ENCODE data around the gene CCDC33.

The CCDC33 gene

DNA sequence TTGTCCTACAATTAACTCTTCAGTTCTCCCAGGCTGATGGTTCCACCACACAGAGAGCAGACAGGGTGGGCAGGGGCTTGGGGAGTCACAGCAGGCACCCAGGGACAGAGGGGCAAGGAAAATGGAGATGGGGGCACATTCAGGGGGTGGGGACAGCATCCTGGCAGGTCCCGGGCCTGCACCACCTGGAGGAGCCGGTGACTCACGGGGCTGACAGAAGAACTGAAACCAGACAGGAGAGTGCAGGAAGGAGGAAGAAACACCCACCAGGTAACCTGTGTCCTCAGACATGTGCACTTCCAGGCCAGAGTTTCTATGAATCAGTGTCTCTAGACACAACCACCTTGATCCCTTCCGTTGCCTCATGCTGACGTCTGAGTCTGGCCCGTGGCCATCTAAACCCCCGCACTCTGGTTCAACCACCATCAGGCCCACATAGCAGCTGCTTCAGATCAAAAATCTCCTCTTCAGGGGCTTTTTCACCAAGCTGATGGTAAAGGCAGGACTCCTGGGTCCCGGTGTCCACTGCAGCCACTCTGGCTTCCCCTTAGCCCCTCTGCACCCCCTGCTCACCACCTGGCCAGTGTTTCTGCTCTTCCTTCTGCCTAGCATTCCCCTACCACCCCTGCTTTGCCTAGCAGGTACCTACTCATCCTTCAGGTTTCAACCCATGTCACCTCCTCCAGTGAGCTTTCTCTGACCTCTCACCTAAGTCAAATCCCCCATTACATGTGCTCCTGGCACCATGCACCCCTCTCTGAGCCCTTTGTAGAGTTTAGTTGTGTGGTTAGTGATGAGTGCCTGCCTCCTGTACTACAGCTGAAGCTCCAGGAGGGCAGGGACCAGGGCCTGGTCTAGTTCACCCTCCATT is 147.8 kb downstream of the CCDC33 start:
- Histone ChIP-seq H3K79me2 (ENCODE audit: control insufficient read depth, low read length) (no peaks in the 10 kb centered on the region), H3K9me3 (ENCODE audit: control insufficient read depth, insufficient read depth, low read length) (no peaks in the 10 kb centered on the region), H3K36me3 (ENCODE audit: control insufficient read depth, low read length) (no peaks in the 10 kb centered on the region), H3F3A (ENCODE audit: control insufficient read depth, insufficient read depth) (no peaks in the 10 kb centered on the region), H3K4me2 (ENCODE audit: low read length) (no peak overlapping the region), H3K27ac (ENCODE audit: low read depth, low read length) (no peak overlapping the region), H3K4me3 (ENCODE audit: low read length) (no peak overlapping the region), H3K4me1 (ENCODE audit: control insufficient read depth, low read length) (peaks cover 28% of the 10 kb centered on the region), H3K9me2 (replicated peaks; ENCODE audit: control insufficient read depth, low read length) (no peaks in the 10 kb centered on the region), H3K27me3 (ENCODE audit: control insufficient read depth, low read length) (peaks cover 83% of the 10 kb centered on the region), H4K20me1 (ENCODE audit: control insufficient read depth, insufficient read depth, low read depth, low read length) (peaks cover 13% of the 10 kb centered on the region)
- no peak for TF ChIP-seq EZH2phosphoT487 (IDR thresholded peaks at IDR 0.05; ENCODE audit: borderline replicate concordance, low read length)

DNA sequence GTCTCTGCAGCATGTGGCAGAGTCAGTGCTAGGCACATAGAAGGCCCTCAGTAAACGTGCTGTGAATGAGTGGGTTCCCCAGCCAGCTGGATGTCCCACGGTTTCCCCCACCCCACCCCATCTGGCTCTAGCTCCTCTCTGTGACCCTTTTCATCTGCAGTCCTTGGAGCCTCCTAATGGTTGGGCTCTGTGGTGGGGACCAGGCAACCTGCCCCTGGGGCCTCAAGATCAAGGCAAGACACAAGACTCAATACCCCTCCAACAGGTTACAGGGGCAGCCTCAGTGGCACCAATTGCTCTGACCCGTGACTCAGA is 148.4 kb downstream of the CCDC33 start:
- Histone ChIP-seq H3K4me1 (ENCODE audit: control insufficient read depth, low read length) (peaks cover 28% of the 10 kb centered on the region), H3K27me3 (ENCODE audit: control insufficient read depth, low read length) (peaks cover 83% of the 10 kb centered on the region), H3K4me3 (ENCODE audit: low read length) (no peak overlapping the region), H3F3A (ENCODE audit: control insufficient read depth, insufficient read depth) (no peaks in the 10 kb centered on the region), H3K9me2 (replicated peaks; ENCODE audit: control insufficient read depth, low read length) (no peaks in the 10 kb centered on the region), H4K20me1 (ENCODE audit: control insufficient read depth, insufficient read depth, low read depth, low read length) (peaks cover 13% of the 10 kb centered on the region), H3K27ac (ENCODE audit: low read depth, low read length) (no peak overlapping the region), H3K36me3 (ENCODE audit: control insufficient read depth, low read length) (no peaks in the 10 kb centered on the region), H3K79me2 (ENCODE audit: control insufficient read depth, low read length) (no peaks in the 10 kb centered on the region), H3K9me3 (ENCODE audit: control insufficient read depth, insufficient read depth, low read length) (no peaks in the 10 kb centered on the region), H3K4me2 (ENCODE audit: low read length) (no peak overlapping the region; the same call in 1 of the 2 replicates)
- no peak for TF ChIP-seq EZH2phosphoT487 (IDR thresholded peaks at IDR 0.05; ENCODE audit: borderline replicate concordance, low read length)
- TF ChIP-seq, protein P1, sequence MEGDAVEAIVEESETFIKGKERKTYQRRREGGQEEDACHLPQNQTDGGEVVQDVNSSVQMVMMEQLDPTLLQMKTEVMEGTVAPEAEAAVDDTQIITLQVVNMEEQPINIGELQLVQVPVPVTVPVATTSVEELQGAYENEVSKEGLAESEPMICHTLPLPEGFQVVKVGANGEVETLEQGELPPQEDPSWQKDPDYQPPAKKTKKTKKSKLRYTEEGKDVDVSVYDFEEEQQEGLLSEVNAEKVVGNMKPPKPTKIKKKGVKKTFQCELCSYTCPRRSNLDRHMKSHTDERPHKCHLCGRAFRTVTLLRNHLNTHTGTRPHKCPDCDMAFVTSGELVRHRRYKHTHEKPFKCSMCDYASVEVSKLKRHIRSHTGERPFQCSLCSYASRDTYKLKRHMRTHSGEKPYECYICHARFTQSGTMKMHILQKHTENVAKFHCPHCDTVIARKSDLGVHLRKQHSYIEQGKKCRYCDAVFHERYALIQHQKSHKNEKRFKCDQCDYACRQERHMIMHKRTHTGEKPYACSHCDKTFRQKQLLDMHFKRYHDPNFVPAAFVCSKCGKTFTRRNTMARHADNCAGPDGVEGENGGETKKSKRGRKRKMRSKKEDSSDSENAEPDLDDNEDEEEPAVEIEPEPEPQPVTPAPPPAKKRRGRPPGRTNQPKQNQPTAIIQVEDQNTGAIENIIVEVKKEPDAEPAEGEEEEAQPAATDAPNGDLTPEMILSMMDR (IDR thresholded peaks at IDR 0.05; ENCODE audit: low read depth, low read length, poor library complexity, severe bottlenecking): no peak

DNA sequence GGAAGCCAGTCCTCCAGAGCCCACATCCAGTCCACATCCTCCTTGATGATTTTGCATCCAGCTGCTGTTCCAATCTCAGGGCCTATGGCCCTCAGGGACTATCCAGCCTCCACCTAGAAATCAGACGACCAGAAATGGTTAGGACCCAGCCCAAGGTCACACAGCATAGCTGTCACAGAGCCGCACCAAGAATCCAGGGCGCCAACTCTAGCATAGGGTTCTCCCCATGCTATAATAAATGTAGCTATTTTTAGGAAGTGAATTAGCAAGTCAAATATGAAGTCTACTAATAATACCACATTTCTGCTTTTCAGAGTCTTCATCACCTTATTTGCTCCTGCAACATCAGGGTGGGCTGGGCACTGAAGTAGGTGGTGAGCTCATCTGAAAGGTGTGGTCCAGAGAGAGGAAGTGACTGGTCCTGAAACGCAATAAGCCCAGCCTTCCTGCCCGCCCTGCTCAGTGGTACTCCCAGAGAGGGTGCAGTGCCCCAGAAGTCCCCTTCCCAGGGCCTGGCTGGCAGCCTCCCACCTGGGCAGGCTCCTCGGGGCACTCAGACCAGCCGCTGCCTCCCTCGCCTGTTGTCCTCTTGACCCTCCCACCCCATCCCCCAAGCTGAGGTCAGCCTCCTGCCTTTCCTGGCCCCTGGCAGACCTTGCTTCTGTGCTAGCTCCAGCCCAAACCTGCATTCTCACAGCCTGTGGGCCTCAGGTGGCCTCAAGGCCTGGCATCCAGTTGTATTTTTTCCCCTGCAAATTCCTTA is 148.9 kb downstream of the CCDC33 start:
- H3K4me2 ChIP-seq (ENCODE audit: low read length): no peak overlapping the region; the same call in 1 of the 2 replicates
- TF ChIP-seq EZH2phosphoT487 (IDR thresholded peaks at IDR 0.05; ENCODE audit: borderline replicate concordance, low read length): no peak
- TF ChIP-seq, protein P1 (IDR thresholded peaks at IDR 0.05; ENCODE audit: low read depth, low read length, poor library complexity, severe bottlenecking): no peak
- H3F3A ChIP-seq (ENCODE audit: control insufficient read depth, insufficient read depth): no peaks in the 10 kb centered on the region
- no peaks in the 10 kb centered on the region for H3K79me2 ChIP-seq (ENCODE audit: control insufficient read depth, low read length)
- H3K27ac ChIP-seq (ENCODE audit: low read depth, low read length): no peak overlapping the region
- no peaks in the 10 kb centered on the region for H3K9me2 ChIP-seq (replicated peaks; ENCODE audit: control insufficient read depth, low read length)
- H3K4me1 ChIP-seq (ENCODE audit: control insufficient read depth, low read length): peaks cover 28% of the 10 kb centered on the region
- no peaks in the 10 kb centered on the region for H3K9me3 ChIP-seq (ENCODE audit: control insufficient read depth, insufficient read depth, low read length)
- H4K20me1 ChIP-seq (ENCODE audit: control insufficient read depth, insufficient read depth, low read depth, low read length): peaks cover 13% of the 10 kb centered on the region
- H3K4me3 ChIP-seq (ENCODE audit: low read length): no peak overlapping the region
- peaks cover 88% of the 10 kb centered on the region for H3K27me3 ChIP-seq (ENCODE audit: control insufficient read depth, low read length)
- H3K36me3 ChIP-seq (ENCODE audit: control insufficient read depth, low read length): no peaks in the 10 kb centered on the region

DNA sequence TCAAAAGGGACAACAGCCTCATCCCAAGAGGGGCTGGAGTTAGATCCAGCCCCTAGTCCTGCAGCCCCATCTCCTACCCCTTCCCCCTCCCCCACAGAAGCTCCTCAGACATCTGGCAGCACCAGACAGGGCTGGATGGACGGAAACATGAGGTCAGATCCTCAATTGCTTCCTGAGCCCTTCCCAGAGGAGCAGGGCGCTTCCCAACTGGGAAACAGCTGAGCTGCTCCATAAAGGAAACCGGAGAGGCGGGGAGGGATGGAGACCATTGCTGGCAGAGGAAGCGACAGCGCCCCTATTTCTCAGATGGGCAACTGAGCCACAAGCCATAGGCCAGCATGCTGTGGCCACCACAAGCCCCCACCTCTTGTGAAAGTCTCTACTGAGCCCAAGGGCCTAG is 149.6 kb downstream of the CCDC33 start:
- peaks cover 18% of the 10 kb centered on the region for H4K20me1 ChIP-seq (ENCODE audit: control insufficient read depth, insufficient read depth, low read depth, low read length)
- no peaks in the 10 kb centered on the region for H3F3A ChIP-seq (ENCODE audit: control insufficient read depth, insufficient read depth)
- no peak overlapping the region for H3K4me2 ChIP-seq (ENCODE audit: low read length)
- no peaks in the 10 kb centered on the region for H3K9me3 ChIP-seq (ENCODE audit: control insufficient read depth, insufficient read depth, low read length)
- H3K36me3 ChIP-seq (ENCODE audit: control insufficient read depth, low read length): no peaks in the 10 kb centered on the region
- no peak overlapping the region for H3K4me3 ChIP-seq (ENCODE audit: low read length)
- TF ChIP-seq, protein P1 (IDR thresholded peaks at IDR 0.05; ENCODE audit: low read depth, low read length, poor library complexity, severe bottlenecking): no peak
- no peak for TF ChIP-seq EZH2phosphoT487 (IDR thresholded peaks at IDR 0.05; ENCODE audit: borderline replicate concordance, low read length)
- H3K27ac ChIP-seq (ENCODE audit: low read depth, low read length): no peak overlapping the region
- H3K9me2 ChIP-seq (replicated peaks; ENCODE audit: control insufficient read depth, low read length): no peaks in the 10 kb centered on the region
- H3K79me2 ChIP-seq (ENCODE audit: control insufficient read depth, low read length): no peaks in the 10 kb centered on the region
- peaks cover 91% of the 10 kb centered on the region for H3K27me3 ChIP-seq (ENCODE audit: control insufficient read depth, low read length)
- peaks cover 28% of the 10 kb centered on the region for H3K4me1 ChIP-seq (ENCODE audit: control insufficient read depth, low read length)

All from DOHH2 (cell line).